Naive thymus-derived CD4-positive, alpha-beta T cell (primary cell): ENCODE measurements around the gene LDB1. TPM values are rescaled to one million over a fixed set of nuclear protein-coding genes. Genes with fewer than 3 reads are reported as not detected.

Experiments
- ATAC-seq: fragments of 150-1000 bp; cut with Tn5 transposase; 2 replicates; pipeline ENCODE4 v1.10.0; 2021; ENCODE audit warnings: mild to moderate bottlenecking, moderate library complexity
- CTCF ChIA-PET: fragments of 350-600 bp; sonication (Branson Sonifier 250); formaldehyde crosslinking; loops from one replicate; lab custom pipeline; 2021; ENCODE audit warnings: antibody characterized with exemption; lab: Charles Lee
- POLR2A ChIA-PET: fragments of 350-600 bp; sonication (Branson Sonifier 250); formaldehyde crosslinking; loops from one replicate; lab custom pipeline; 2021; ENCODE audit warnings: antibody characterized with exemption, inconsistent platforms; lab: Charles Lee
- DNase-seq, 9 donors: peaks; one replicate each; pipeline versions ENCODE4 v3.0.0 to v3.0.0-alpha.2; 2020 to 2022; ENCODE audit warnings: mixed read lengths in 1 of 9
- H3K27ac ChIP-seq: one replicate; pipeline ENCODE4 v1.7.0; 2013; ENCODE audit warnings: mild to moderate bottlenecking, low read depth, low read length, moderate library complexity
- H3K27me3 ChIP-seq, 2 donors: one replicate each; pipeline ENCODE4 v1.7.0; 2013; ENCODE audit warnings: low read length in 2 of 2, mild to moderate bottlenecking in 2 of 2, moderate library complexity in 2 of 2; ENCODE audit not compliant: control insufficient read depth in 2 of 2, insufficient read depth in 2 of 2
- H3K36me3 ChIP-seq, 3 experiments: 1 replicate in 2 of 3; 2 replicates in 1 of 3; pipeline ENCODE4 v1.7.0; 2013; ENCODE audit warnings: low read length in 3 of 3, mild to moderate bottlenecking in 3 of 3, moderate library complexity in 1 of 3; ENCODE audit not compliant: insufficient read depth in 3 of 3, control insufficient read depth in 2 of 3
- H3K4me1 ChIP-seq, 2 donors: one replicate each; pipeline ENCODE4 v1.7.0; 2013; ENCODE audit warnings: low read length in 2 of 2, mild to moderate bottlenecking in 2 of 2, moderate library complexity in 1 of 2; ENCODE audit not compliant: control insufficient read depth in 2 of 2, insufficient read depth in 2 of 2
- H3K4me3 ChIP-seq: 2 replicates; pipeline ENCODE4 v1.7.0; 2013; ENCODE audit warnings: mild to moderate bottlenecking, low read length
- H3K9me3 ChIP-seq, 3 experiments: 1 replicate in 2 of 3; 2 replicates in 1 of 3; pipeline ENCODE4 v1.7.0; 2013; ENCODE audit warnings: low read length in 3 of 3; ENCODE audit not compliant: control insufficient read depth in 2 of 3
- H3K27ac Mint-ChIP-seq, 9 donors: one replicate each; pipeline ENCODE4 v1.8.0; 2020 to 2022; ENCODE audit warnings: mixed read lengths in 9 of 9, mild to moderate bottlenecking in 8 of 9, moderate library complexity in 5 of 9, inconsistent platforms in 2 of 9
- H3K27me3 Mint-ChIP-seq, 5 donors: one replicate each; pipeline ENCODE4 v1.8.0; 2021 to 2022; ENCODE audit warnings: mixed read lengths in 5 of 5, mild to moderate bottlenecking in 1 of 5
- H3K36me3 Mint-ChIP-seq, 5 donors: one replicate each; pipeline ENCODE4 v1.8.0; 2020 to 2022; ENCODE audit warnings: mixed read lengths in 5 of 5, mild to moderate bottlenecking in 3 of 5, inconsistent platforms in 1 of 5
- H3K4me1 Mint-ChIP-seq, 7 donors: one replicate each; pipeline ENCODE4 v1.8.0; 2020 to 2022; ENCODE audit warnings: mixed read lengths in 7 of 7, mild to moderate bottlenecking in 3 of 7, inconsistent platforms in 1 of 7
- H3K4me3 Mint-ChIP-seq, 10 donors: one replicate each; pipeline ENCODE4 v1.8.0; 2020 to 2022; ENCODE audit warnings: mild to moderate bottlenecking in 10 of 10, mixed read lengths in 10 of 10, moderate library complexity in 6 of 10, inconsistent platforms in 2 of 10
- H3K9me3 Mint-ChIP-seq, 11 donors: one replicate each; pipeline ENCODE4 v1.8.0; 2020 to 2022; ENCODE audit warnings: mixed read lengths in 11 of 11, mild to moderate bottlenecking in 4 of 11, inconsistent platforms in 1 of 11, moderate library complexity in 1 of 11
- intact Hi-C, 2 donors: fragments of 100-400 bp; cut with micrococcal nuclease; formaldehyde crosslinking; loops; one replicate each; pipeline ENCODE4 v1.15.1; 2023
- polyA plus RNA-seq, 2 donors: library from polyadenylated mRNA; unstranded; fragments of 300-500 nt; fragmentation: Illumina TruSeq; gene quantifications; one replicate each; pipeline ENCODE4 v1.2.3, GENCODE V29; 2021
- total RNA-seq, 6 experiments: library from RNA in 5 of 6; stranded (reverse) in 5 of 6; gene quantifications; 1 replicate in 5 of 6; 2 replicates in 1 of 6; pipeline ENCODE4 v1.2.3 and lab custom pipeline; 2021 to 2026

Gene LDB1
- total and polyA plus RNA-seq, 7 experiments from 2014 or later: 26.2 to 152 (median 103) TPM

DNA sequence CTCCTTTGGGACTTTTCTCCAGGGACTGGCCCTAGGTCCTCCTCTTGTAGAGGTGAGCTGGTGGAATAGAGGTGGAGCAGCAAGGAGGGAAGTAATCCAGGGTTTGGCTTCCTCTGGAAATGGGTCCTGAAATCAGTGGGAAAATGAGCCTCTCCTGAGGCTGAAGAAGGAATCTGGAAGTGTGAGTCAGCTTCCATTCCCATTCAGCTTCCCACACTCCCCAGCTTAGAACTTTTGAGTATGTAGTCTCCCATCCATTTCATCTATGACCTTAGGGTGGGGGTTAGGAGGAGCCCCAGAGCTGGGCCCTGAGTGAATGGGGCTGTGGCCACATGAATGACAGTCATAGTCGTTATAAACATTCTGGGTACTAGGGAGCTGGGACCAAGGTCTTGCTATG lies 17.7 kb downstream of the LDB1 start:
- CTCF ChIA-PET: interaction anchor here (0.9 to 1.2 kb wide), 2 partner anchors 10 to 16 kb away, joined by 3 read pairs; no protein-coding TSS in a partner anchor
- no peaks in the 10 kb centered on the region for H3K4me1 ChIP-seq
- no peaks in the 10 kb centered on the region for H3K27me3 Mint-ChIP-seq
- H3K9me3 ChIP-seq: no peaks in the 10 kb centered on the region
- intact Hi-C loops: no loop called here
- peaks cover 9 to 20% (median 16%) of the 10 kb centered on the region in 7 donors for H3K4me1 Mint-ChIP-seq
- DNase-seq (no peak), ATAC-seq (no peak)
- H3K27me3 ChIP-seq: no peaks in the 10 kb centered on the region
- peaks cover 0 to 11% (median 0%) of the 10 kb centered on the region in 5 donors for H3K36me3 Mint-ChIP-seq
- H3K4me3 Mint-ChIP-seq: no peak overlapping the region
- no peak overlapping the region for H3K27ac Mint-ChIP-seq
- no peak overlapping the region for H3K4me3 ChIP-seq
- POLR2A ChIA-PET: interaction anchor here (1.5 to 4.3 kb wide), 3 partner anchors 10 to 22 kb away, joined by 5 to 19 read pairs (median 6); no protein-coding TSS in a partner anchor
- no peaks in the 10 kb centered on the region for H3K9me3 Mint-ChIP-seq
- no peak overlapping the region for H3K27ac ChIP-seq
- H3K36me3 ChIP-seq: peaks cover 0 to 15% (median 0%) of the 10 kb centered on the region in 3 experiments

DNA sequence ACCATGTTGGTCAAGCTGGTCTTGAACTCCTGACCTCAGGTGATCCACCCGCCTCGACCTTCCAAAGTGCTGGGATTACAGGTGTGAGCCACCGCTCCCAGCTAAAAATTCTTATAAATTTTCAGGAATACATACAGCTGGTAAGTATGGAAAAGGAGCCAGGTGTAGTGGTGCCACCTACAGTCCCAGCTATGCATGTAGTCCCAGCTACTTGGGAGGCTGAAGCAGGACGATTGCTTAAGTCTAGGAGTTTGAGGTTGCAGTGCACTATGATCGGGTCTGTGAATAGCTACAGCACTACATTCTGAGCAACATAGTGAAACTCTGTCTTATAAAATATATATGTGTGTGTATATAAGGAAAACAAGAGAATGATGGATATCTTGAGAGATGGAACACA lies 19.0 kb downstream of the LDB1 start:
- intact Hi-C loops: no loop called here
- no peaks in the 10 kb centered on the region for H3K9me3 Mint-ChIP-seq
- Histone ChIP-seq H3K27me3 (no peaks in the 10 kb centered on the region), H3K4me3 (no peak overlapping the region), H3K4me1 (no peaks in the 10 kb centered on the region), H3K36me3 (peaks cover 0 to 6% (median 0%) of the 10 kb centered on the region in 3 experiments), H3K9me3 (no peaks in the 10 kb centered on the region), H3K27ac (no peak overlapping the region)
- H3K4me3 Mint-ChIP-seq: no peak overlapping the region
- CTCF ChIA-PET: no interaction called here
- H3K4me1 Mint-ChIP-seq: peaks cover 9 to 18% (median 14%) of the 10 kb centered on the region in 7 donors
- no peak for ATAC-seq
- no peak for DNase-seq
- POLR2A ChIA-PET: interaction anchor here (4.3 kb wide), 1 partner anchor 12 kb away, joined by 19 read pairs; no protein-coding TSS in a partner anchor
- H3K27me3 Mint-ChIP-seq: no peaks in the 10 kb centered on the region
- no peak overlapping the region for H3K27ac Mint-ChIP-seq
- peaks cover 0 to 13% (median 0%) of the 10 kb centered on the region in 5 donors for H3K36me3 Mint-ChIP-seq

DNA sequence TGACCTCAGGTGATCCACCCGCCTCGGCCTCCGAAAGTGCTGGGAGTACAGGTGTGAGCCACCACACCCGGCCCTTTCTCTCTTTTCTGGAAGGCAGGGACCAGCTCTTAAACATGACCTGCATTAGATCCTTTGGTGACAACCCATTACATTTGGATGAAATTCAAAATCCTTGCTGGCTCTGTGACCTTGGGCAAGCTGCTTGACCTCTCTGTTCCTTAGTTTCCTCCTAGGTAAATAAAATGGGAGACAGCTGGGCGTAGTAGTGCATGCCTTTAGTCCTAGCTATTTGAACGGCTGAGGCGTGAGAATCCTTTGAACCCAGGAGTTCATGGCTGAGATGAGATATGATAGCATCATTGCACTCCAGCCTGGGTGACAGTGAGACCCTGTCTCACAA lies 23.7 kb downstream of the LDB1 start:
- Mint-ChIP-seq H3K4me1 (peaks cover 0 to 2% (median 0%) of the 10 kb centered on the region in 7 donors), H3K27me3 (no peaks in the 10 kb centered on the region), H3K36me3 (peaks cover 0 to 11% (median 3%) of the 10 kb centered on the region in 5 donors), H3K4me3 (no peak overlapping the region), H3K27ac (no peak overlapping the region), H3K9me3 (no peaks in the 10 kb centered on the region)
- no peak for DNase-seq
- H3K36me3 ChIP-seq: peaks cover 0 to 6% (median 0%) of the 10 kb centered on the region in 3 experiments
- no peaks in the 10 kb centered on the region for H3K4me1 ChIP-seq
- POLR2A ChIA-PET: interaction anchor here (0.5 kb wide), 1 partner anchor 32 kb away, joined by 3 read pairs; no protein-coding TSS in a partner anchor
- no peaks in the 10 kb centered on the region for H3K27me3 ChIP-seq
- H3K4me3 ChIP-seq: no peak overlapping the region
- ATAC-seq: no peak
- CTCF ChIA-PET: no interaction called here
- H3K9me3 ChIP-seq: no peaks in the 10 kb centered on the region
- H3K27ac ChIP-seq: no peak overlapping the region
- intact Hi-C loops: no loop called here

DNA sequence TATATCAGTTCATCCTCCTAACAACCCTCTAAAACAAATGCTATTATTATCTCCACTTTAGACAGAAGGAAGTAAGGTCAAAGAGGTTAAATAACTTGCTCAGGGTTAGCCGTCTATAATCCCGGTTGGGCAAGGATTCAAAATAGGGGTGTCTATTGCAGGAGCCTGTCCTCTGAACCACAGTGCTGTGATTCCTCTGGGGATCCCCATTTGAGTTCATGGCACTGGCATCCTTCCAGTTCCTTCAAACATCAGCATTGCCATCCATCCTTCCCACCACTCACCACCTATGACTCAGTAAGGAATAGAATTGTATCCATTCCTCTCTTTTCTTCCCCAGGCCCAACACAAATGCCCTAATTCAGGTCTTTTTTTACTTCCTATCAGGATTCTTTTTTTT lies 29.4 kb downstream of the LDB1 start:
- Histone ChIP-seq H3K27ac (no peak overlapping the region), H3K4me3 (no peak overlapping the region), H3K9me3 (no peaks in the 10 kb centered on the region), H3K36me3 (no peaks in the 10 kb centered on the region), H3K4me1 (no peaks in the 10 kb centered on the region), H3K27me3 (no peaks in the 10 kb centered on the region)
- Mint-ChIP-seq H3K9me3 (no peaks in the 10 kb centered on the region), H3K27me3 (no peaks in the 10 kb centered on the region), H3K36me3 (peaks cover 0 to 6% (median 0%) of the 10 kb centered on the region in 5 donors), H3K4me3 (no peak overlapping the region), H3K4me1 (peaks cover 0 to 4% (median 0%) of the 10 kb centered on the region in 7 donors), H3K27ac (peak overlapping the region in 1 of 9 donors; percentile 83)
- ChIA-PET POLR2A (no interaction called here), CTCF (no interaction called here)
- intact Hi-C loops: no loop called here
- DNase-seq (no peak), ATAC-seq (no peak)

DNA sequence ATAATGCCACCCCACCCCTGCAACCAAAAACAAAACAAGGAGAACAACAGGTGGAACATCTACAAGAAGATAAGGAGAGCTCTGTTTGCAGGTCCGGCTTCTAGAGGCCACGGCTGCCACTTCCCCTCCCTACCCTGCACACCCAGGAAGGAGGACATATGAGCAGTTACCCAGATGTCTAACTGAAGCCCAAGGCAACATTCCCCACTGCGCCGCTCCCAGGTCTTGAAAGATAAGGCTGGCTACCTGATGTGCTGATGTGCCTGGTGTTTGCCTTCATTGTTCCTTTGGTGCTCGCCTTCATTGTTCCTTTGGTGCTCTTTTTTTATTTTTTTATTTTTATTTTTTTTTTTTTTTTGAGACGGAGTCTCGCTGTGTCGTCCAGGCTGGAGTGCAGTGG lies 34.0 kb downstream of the LDB1 start:
- intact Hi-C loops: no loop called here
- Mint-ChIP-seq H3K36me3 (peaks cover 0 to 3% (median 0%) of the 10 kb centered on the region in 5 donors), H3K27ac (no peak overlapping the region), H3K27me3 (no peaks in the 10 kb centered on the region), H3K4me3 (no peak overlapping the region), H3K4me1 (peaks cover 0 to 2% (median 0%) of the 10 kb centered on the region in 7 donors), H3K9me3 (no peaks in the 10 kb centered on the region)
- H3K27me3 ChIP-seq: no peaks in the 10 kb centered on the region
- ATAC-seq (no peak), DNase-seq (no peak)
- CTCF ChIA-PET: interaction anchor here (0.6 to 1.9 kb wide), 3 partner anchors 13 to 1170 kb away, joined by 3 to 7 read pairs (median 4); no protein-coding TSS in a partner anchor
- H3K4me1 ChIP-seq: no peaks in the 10 kb centered on the region
- POLR2A ChIA-PET: no interaction called here
- H3K36me3 ChIP-seq: no peaks in the 10 kb centered on the region
- no peaks in the 10 kb centered on the region for H3K9me3 ChIP-seq
- H3K27ac ChIP-seq: no peak overlapping the region
- H3K4me3 ChIP-seq: no peak overlapping the region

DNA sequence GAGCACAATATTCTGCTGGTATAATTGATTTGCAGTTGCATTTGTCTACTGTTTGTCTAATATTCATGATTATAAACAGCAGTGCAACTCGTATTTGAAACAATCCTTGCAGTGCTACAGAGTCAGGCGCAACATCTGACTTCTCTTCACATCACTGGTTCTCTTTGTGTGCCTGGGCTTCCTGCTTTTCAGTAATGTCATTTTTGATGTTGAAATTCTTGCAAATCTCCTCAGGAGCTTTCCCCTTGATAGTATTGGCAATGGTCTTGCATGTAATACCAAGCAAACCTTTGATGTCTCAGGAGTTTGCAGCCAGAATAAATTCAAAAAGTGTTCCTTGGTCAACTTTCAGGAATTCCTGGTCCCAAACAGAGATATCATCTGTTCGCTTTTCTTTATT lies 34.8 kb downstream of the LDB1 start:
- H3K27ac Mint-ChIP-seq: no peak overlapping the region
- DNase-seq: no peak
- H3K36me3 Mint-ChIP-seq: peaks cover 0 to 3% (median 0%) of the 10 kb centered on the region in 5 donors
- Histone ChIP-seq H3K36me3 (no peaks in the 10 kb centered on the region), H3K4me3 (no peak overlapping the region), H3K9me3 (no peaks in the 10 kb centered on the region), H3K27ac (no peak overlapping the region), H3K27me3 (no peaks in the 10 kb centered on the region), H3K4me1 (no peaks in the 10 kb centered on the region)
- ATAC-seq: no peak
- H3K4me3 Mint-ChIP-seq: no peak overlapping the region
- H3K4me1 Mint-ChIP-seq: peaks cover 0 to 2% (median 0%) of the 10 kb centered on the region in 7 donors
- POLR2A ChIA-PET: no interaction called here
- CTCF ChIA-PET: interaction anchor here (1.9 kb wide), 1 partner anchor 12 kb away, joined by 7 read pairs; no protein-coding TSS in a partner anchor
- no peaks in the 10 kb centered on the region for H3K27me3 Mint-ChIP-seq
- H3K9me3 Mint-ChIP-seq: no peaks in the 10 kb centered on the region
- intact Hi-C loops: no loop called here

DNA sequence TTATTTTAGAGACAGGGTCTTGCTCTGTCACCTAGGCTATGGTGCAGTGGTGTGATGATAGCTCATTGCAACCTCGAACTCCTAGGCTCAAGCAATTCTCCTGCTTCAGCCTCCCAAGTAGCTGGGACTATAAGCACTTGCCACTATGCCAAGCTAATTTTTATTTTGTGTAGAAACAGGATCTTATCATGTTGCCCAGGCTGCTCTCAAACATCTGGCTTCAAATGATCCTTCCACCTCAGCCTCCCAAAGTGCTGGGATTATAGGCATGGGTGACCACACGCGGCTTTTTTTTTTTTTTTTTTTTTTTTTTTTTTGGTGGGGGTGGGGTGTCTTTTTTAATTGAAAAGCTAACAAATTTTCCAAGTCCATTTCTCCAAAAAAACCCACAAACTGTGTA lies 36.6 kb downstream of the LDB1 start:
- Histone ChIP-seq H3K4me1 (no peaks in the 10 kb centered on the region), H3K4me3 (no peak overlapping the region), H3K27ac (no peak overlapping the region), H3K9me3 (no peaks in the 10 kb centered on the region), H3K36me3 (no peaks in the 10 kb centered on the region), H3K27me3 (no peaks in the 10 kb centered on the region)
- ATAC-seq: no peak
- H3K36me3 Mint-ChIP-seq: peaks cover 0 to 3% (median 0%) of the 10 kb centered on the region in 5 donors
- peaks cover 0 to 2% (median 0%) of the 10 kb centered on the region in 7 donors for H3K4me1 Mint-ChIP-seq
- intact Hi-C loops: no loop called here
- DNase-seq: no peak
- CTCF ChIA-PET: no interaction called here
- no peaks in the 10 kb centered on the region for H3K27me3 Mint-ChIP-seq
- H3K9me3 Mint-ChIP-seq: no peaks in the 10 kb centered on the region
- POLR2A ChIA-PET: interaction anchor here (0.7 kb wide), 1 partner anchor 20 kb away, joined by 4 read pairs; no protein-coding TSS in a partner anchor
- no peak overlapping the region for H3K27ac Mint-ChIP-seq
- no peak overlapping the region for H3K4me3 Mint-ChIP-seq
